ENCODE measurements around the gene KLHL13. TPM values are rescaled to one million over a fixed set of nuclear protein-coding genes. Genes with fewer than 3 reads are reported as not detected.
"Not testable (repeated sequence)": the region's sequence is repeated elsewhere in the genome, so short reads cannot be mapped to it uniquely, and the experiment has no call there.

KLHL13 gene
- total and polyA plus RNA-seq, 8 donors = 1.8 to 45.0 (median 4.3) TPM

DNA sequence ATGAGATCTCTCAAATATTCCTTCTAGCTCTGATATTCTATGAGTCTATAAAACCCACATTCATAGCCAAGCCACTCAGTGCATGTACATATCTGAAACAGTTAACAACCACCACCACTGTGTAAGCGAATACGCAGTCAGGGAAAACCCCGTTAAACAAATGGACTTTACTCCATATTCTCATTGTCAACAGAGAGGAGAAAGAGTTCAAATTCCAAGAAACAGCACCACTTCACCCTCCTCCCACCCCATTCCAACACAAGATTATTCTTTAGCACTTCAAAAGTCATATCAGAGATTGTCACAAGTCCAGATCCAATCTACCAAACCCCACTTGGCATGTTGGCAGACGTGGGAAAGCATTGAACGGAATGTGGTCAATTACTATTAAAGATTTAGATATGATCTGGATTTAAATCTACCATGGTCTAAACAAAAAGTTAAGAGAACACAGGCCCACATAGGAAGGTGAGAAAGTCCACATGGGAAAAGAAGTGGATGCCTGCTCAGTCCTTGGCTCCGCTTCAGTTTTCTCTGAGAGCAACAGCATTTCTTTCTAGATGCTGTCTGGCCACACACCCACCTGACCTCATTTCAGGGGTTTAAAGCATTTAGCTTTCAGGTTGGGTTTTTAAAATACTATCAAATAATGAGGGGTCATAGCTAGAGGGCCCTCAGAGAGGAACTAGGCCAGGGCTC lies 39.8 kb upstream of the KLHL13 start:
- WGBS, 5 donors = 37 to 60% (median 55%) methylated on average over 6 of the region's 6 CpGs
- peak in 1 of 2 donors; percentile 58 for DNase-seq
- Histone ChIP-seq H3K9me3 (no peaks in the 10 kb centered on the region), H3K27ac (no peak overlapping the region), H3K4me1 (no peaks in the 10 kb centered on the region), H3K36me3 (no peaks in the 10 kb centered on the region), H3K27me3 (no peaks in the 10 kb centered on the region), H3K4me3 (no peak overlapping the region)
- no peak for TF ChIP-seq POLR2A (IDR thresholded peaks at IDR 0.05)
- TF ChIP-seq POLR2AphosphoS5 (IDR thresholded peaks at IDR 0.05) = no peak
- no peak for TF ChIP-seq EP300 (IDR thresholded peaks at IDR 0.05)
- no peak for TF ChIP-seq CTCF (IDR thresholded peaks at IDR 0.05)
- intact Hi-C loops (cut with DNase I; ENCODE audit: low total_unique reads) = no loop called here

DNA sequence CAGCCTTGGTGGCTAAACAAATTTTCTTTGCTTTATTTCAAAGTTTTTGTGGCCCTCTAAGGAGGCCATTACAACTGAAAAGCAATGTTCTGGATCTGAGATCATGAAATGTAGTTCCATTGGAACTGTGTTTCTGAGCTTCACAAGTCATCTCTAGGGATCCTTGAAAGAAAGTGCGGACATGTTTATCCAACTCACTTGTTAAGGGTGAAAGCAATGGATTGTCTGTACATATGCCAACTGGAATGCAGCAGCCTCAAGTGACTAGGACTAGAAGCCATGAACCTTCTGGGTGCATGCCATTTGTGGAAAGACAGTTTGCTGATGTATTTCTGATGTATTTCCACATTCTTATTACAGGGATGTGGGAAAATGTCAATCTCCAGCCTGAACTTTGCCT lies 36.7 kb upstream of the KLHL13 start:
- Histone ChIP-seq H3K27me3 (no peaks in the 10 kb centered on the region), H3K4me1 (no peaks in the 10 kb centered on the region), H3K9me3 (no peaks in the 10 kb centered on the region), H3K27ac (no peak overlapping the region), H3K36me3 (no peaks in the 10 kb centered on the region), H3K4me3 (no peak overlapping the region)
- TF ChIP-seq CTCF (IDR thresholded peaks at IDR 0.05) = no peak
- WGBS, 5 donors = 70 to 100% (median 76%) methylated on average over 1 of the region's 1 CpG
- intact Hi-C loops (cut with DNase I; ENCODE audit: low total_unique reads) = no loop called here
- DNase-seq = peak in 1 of 2 donors; percentile 10

DNA sequence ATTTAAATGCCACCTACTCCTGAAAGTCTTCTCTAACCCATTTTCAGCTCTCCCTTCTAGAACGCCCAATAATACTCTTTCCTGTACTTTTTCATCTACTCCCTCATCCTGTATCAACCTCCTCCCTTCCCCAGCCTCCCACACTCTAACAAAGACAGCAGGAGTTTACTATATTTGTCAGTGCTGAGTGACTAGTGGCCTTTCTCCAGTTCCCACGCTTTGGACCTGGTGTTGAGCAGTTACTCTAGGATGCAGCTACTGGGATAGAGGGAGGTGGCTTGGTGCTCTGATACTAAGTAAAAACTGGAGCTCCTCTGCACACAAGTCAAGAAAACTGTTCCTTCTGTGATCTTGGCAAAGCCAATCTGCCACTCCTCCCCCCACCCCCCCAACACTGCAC lies 36.1 kb upstream of the KLHL13 start:
- no peak for TF ChIP-seq CTCF (IDR thresholded peaks at IDR 0.05)
- TF ChIP-seq POLR2AphosphoS5 (IDR thresholded peaks at IDR 0.05) = no peak
- no peak for TF ChIP-seq EP300 (IDR thresholded peaks at IDR 0.05)
- no peak for TF ChIP-seq POLR2A (IDR thresholded peaks at IDR 0.05)
- DNase-seq = no peak
- no peaks in the 10 kb centered on the region for H3K4me1 ChIP-seq
- 60 to 83% (median 66%) methylated on average over 2 of the region's 2 CpGs for WGBS, 5 donors
- no peaks in the 10 kb centered on the region for H3K27me3 ChIP-seq
- H3K27ac ChIP-seq = no peak overlapping the region
- H3K4me3 ChIP-seq = no peak overlapping the region
- no peaks in the 10 kb centered on the region for H3K36me3 ChIP-seq
- intact Hi-C loops (cut with DNase I; ENCODE audit: low total_unique reads) = no loop called here
- no peaks in the 10 kb centered on the region for H3K9me3 ChIP-seq

GRCh38 chrX:118148737-118149136 lies 32.1 kb upstream of the KLHL13 start:
- Histone ChIP-seq H3K36me3 (no peaks in the 10 kb centered on the region), H3K4me1 (no peaks in the 10 kb centered on the region), H3K9me3 (no peaks in the 10 kb centered on the region), H3K27me3 (no peaks in the 10 kb centered on the region), H3K27ac (no peak overlapping the region), H3K4me3 (no peak overlapping the region)
- DNase-seq = no peak
- intact Hi-C loops (cut with DNase I; ENCODE audit: low total_unique reads) = no loop called here
- WGBS, 5 donors = 61 to 100% (median 84%) methylated on average over 1 of the region's 1 CpG
- no peak for TF ChIP-seq POLR2AphosphoS5 (IDR thresholded peaks at IDR 0.05)

DNA sequence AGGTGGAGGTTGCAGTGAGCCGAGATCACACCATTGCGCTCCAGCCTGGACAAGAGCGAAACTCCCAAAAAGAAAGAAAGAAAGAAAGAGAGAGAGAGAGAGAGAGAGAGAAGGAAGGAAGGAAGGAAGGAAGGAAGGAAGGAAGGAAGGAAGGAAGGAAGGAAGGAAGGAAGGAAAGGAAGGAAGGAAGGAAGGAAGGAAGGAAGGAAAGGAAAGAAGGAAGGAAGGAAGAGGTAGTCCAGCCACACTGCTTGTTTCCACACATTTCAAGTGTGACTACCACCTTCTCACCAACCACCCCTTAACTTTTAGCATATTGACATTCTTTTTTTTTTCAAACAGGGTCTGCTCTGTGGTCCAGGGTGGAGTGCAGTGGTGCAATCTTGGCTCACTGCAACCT lies 31.2 kb upstream of the KLHL13 start:
- H3K27ac ChIP-seq; intact Hi-C loops (cut with DNase I; ENCODE audit: low total_unique reads); H3K36me3 ChIP-seq; H3K9me3 ChIP-seq; H3K4me3 ChIP-seq; H3K27me3 ChIP-seq; DNase-seq; H3K4me1 ChIP-seq: not testable (repeated sequence)
- WGBS, 5 donors = 92 to 100% (median 100%) methylated on average over 1 to 3 of the region's 3 CpGs
